ENCODE data around the gene ANKIB1. TPM values are rescaled to one million over a fixed set of nuclear protein-coding genes. Genes with fewer than 3 reads are reported as not detected.
"Not testable (repeated sequence)": the region's sequence is repeated elsewhere in the genome, so short reads cannot be mapped to it uniquely, and the experiment has no call there.

The ANKIB1 gene
- total RNA-seq, 2 experiments from 2014 or later: 37.0 to 55.1 TPM

DNA sequence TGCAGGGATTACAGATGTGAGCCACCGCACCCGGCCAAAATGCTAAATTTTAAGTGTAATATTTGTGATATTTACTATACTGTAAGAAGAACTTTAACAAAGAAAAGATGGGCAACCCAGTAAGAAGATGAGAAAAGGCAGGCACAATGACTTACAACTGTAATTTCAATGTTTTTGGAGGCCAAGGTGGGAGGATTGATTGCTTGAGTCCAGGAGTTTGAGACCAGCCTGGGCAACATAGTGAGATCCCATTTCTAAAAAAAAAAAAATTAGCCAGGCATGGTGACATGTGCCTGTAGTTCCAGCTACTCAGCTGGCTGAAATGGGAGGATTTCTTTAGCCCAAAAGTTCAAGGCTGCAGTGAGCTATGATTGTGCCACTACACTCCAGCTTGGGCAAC lies 189.8 kb downstream of the ANKIB1 start:
- no peak for DNase-seq
- no peak for ATAC-seq
- no peaks in the 10 kb centered on the region for H3K4me1 Mint-ChIP-seq
- H3K4me3 Mint-ChIP-seq: no peak overlapping the region
- no peaks in the 10 kb centered on the region for H3K36me3 Mint-ChIP-seq (ENCODE audit: low read depth)
- intact Hi-C loops (cut with DNase I, micrococcal nuclease): no loop called here
- CTCF ChIA-PET: interaction anchor here (0.7 to 1.1 kb wide), 2 partner anchors 11 to 135 kb away, joined by 3 to 4 read pairs; no protein-coding TSS in a partner anchor
- H3K9me3 Mint-ChIP-seq (ENCODE audit: low read depth): no peaks in the 10 kb centered on the region
- H3K27me3 Mint-ChIP-seq: no peaks in the 10 kb centered on the region
- no peak overlapping the region for H3K27ac Mint-ChIP-seq
- POLR2A ChIA-PET: no interaction called here

DNA sequence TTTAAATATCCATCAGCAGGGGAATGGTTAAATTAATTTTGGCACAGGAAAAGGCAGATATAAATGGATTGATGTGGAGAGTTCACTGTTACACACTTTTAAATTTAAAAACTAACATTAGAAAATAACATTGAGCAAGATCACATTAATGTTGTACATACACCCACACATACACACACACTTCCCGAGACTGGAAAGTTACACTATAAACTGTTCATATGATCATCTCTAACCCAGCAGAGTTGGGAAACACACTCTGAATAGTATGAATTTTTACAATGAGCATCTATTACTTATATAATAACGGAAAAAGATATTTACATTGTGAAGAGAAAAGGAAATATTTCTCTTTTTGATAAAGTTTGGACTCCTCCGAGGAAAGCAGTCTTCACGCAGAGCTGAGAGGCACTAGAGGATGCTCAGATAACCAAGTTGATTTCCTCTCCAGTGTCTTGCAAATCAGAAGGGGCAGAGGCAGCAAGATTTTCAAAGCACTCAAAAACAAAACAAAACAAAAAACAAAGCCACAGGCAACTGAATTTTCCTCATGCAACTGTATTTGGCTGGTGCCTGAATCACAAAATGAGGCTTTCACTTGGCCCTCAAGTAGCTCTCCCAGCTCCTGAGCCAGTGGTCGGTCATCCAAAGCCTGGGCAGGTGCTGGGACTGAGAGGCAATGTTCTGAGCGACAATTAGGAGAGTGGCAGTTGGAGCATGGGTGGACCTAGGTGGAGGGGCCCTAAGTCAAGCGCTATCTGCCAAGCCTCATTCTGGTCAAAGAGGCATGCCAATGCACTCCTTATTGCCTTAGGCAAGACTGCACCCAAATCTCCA lies 191.1 kb downstream of the ANKIB1 start:
- Mint-ChIP-seq H3K27me3 (no peaks in the 10 kb centered on the region), H3K4me3 (no peak overlapping the region), H3K9me3 (ENCODE audit: low read depth) (no peaks in the 10 kb centered on the region), H3K36me3 (ENCODE audit: low read depth) (no peaks in the 10 kb centered on the region), H3K4me1 (no peaks in the 10 kb centered on the region), H3K27ac (no peak overlapping the region)
- no peak for DNase-seq
- ChIA-PET POLR2A (no interaction called here), CTCF (interaction anchor here (0.7 kb wide), 1 partner anchor 101 kb away, joined by 3 read pairs; no protein-coding TSS in a partner anchor)
- intact Hi-C loops (cut with DNase I, micrococcal nuclease): no loop called here
- ATAC-seq: no peak

GRCh38 chr7:92437956-92438491 lies 192.2 kb downstream of the ANKIB1 start:
- H3K4me1 Mint-ChIP-seq: no peaks in the 10 kb centered on the region
- H3K9me3 Mint-ChIP-seq (ENCODE audit: low read depth): no peaks in the 10 kb centered on the region
- H3K4me3 Mint-ChIP-seq: no peak overlapping the region
- ChIA-PET CTCF (interaction anchor here (0.6 to 1.0 kb wide), 4 partner anchors 8 to 23 kb away, joined by 3 to 8 read pairs (median 4); partner anchors contain the start of gene GATAD1), POLR2A (no interaction called here)
- DNase-seq (no peak), ATAC-seq (no peak)
- intact Hi-C loops (cut with DNase I, micrococcal nuclease): no loop called here
- no peaks in the 10 kb centered on the region for H3K36me3 Mint-ChIP-seq (ENCODE audit: low read depth)
- no peaks in the 10 kb centered on the region for H3K27me3 Mint-ChIP-seq
- H3K27ac Mint-ChIP-seq: no peak overlapping the region

DNA sequence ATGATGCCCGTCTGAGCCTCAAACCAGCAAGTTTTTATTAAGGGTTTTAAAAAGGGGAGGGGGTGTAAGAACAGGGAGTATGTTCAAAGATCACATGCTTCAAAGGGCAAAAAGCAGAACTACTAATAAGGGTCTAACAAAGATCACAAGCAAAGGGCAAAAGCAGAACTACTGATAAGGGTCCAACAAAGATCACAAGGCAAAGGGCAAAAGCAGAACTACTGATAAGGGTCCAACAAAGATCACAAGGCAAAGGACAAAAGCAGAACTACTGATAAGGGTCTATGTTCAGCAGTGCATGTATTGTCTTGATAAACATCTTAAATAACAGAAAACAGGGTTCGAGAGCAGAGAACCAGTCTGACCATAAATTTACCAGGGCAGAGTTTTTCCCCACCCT lies 196.9 kb downstream of the ANKIB1 start:
- intact Hi-C loops (cut with DNase I, micrococcal nuclease): loop anchor here in 1 of 2 experiments (10.0 kb wide), 1 partner anchor 1178 kb away; the partner anchor contains the start of gene FZD1
- CTCF ChIA-PET; H3K36me3 Mint-ChIP-seq (ENCODE audit: low read depth); H3K27ac Mint-ChIP-seq; ATAC-seq; DNase-seq; POLR2A ChIA-PET; H3K27me3 Mint-ChIP-seq; H3K4me1 Mint-ChIP-seq; H3K9me3 Mint-ChIP-seq (ENCODE audit: low read depth); H3K4me3 Mint-ChIP-seq: not testable (repeated sequence)

- Mint-ChIP-seq H3K4me1 (peaks cover 15% of the 10 kb centered on the region), H3K27ac (peak overlapping the region; percentile 84), H3K36me3 (ENCODE audit: low read depth) (peaks cover 23% of the 10 kb centered on the region), H3K27me3 (no peaks in the 10 kb centered on the region), H3K9me3 (ENCODE audit: low read depth) (no peaks in the 10 kb centered on the region), H3K4me3 (peak overlapping the region; percentile 86)
- intact Hi-C loops (cut with DNase I, micrococcal nuclease): loop anchor here (1.0 to 10.0 kb wide), 15 partner anchors 23 to 1364 kb away; partner anchors contain the start of genes ANKIB1 (in 2 of the 2), CYP51A1 (in 2 of the 2), KRIT1 (in 2 of the 2) and LRRD1 (in 2 of the 2)
- POLR2A ChIA-PET: interaction anchor here (1.4 to 2.7 kb wide), 5 partner anchors 22 to 314 kb away, joined by 3 to 12 read pairs (median 6); partner anchors contain the start of genes ANKIB1, CYP51A1, KRIT1 and PEX1
- DNase-seq (no peak), ATAC-seq (no peak)
- CTCF ChIA-PET: interaction anchor here (0.5 to 4.8 kb wide), 36 partner anchors 9 to 667 kb away, joined by 3 to 93 read pairs (median 4); partner anchors contain the start of genes ANKIB1, CYP51A1, KRIT1 and LRRD1
Measured at GRCh38 chr7:92446869-92447344, 201.1 kb downstream of the ANKIB1 start.

DNA sequence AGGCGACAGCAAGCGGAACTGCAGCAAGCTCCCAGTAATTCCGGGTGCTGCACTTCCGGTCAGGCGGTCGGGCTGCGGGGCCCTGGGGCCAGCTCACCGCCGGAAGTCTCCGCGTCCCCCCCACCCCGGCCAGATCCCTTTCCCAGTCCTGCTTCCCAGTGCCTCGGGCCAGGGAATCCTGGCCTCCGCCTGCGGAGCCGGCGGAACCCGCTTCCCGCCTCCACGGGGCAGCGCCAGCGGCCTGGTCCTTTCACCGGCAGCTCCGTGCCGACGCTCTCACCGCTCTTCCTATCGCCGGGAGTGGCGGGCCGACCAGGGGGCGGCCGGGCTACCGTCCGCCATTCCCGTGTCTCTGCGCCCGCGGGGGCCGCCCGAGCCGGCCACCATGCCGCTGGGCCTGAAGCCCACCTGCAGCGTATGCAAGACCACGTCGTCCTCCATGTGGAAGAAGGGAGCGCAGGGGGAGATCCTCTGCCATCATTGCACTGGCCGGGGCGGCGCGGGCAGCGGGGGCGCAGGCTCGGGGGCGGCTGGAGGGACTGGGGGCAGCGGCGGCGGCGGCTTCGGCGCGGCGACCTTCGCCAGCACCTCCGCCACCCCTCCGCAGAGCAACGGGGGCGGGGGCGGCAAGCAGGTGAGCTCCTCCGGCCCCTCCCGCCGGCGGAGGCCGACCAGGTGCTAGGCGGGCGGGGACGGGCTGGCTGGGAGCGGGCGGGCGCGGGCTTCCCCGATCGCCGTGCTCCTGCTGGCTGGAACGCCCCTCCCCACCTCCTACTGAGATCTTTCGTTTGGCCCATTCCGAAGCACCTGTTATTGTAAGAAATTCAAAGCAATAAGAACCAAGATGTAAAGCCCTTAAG lies 201.8 kb downstream of the ANKIB1 start, which contains the start of gene GATAD1:
GATAD1 (plus strand) TSS at position 138 of the 860 bp plus-strand sequence; CDS start at position 386, 248 bp downstream.
- CTCF ChIA-PET: interaction anchor here (0.5 to 4.8 kb wide), 38 partner anchors 9 to 667 kb away, joined by 3 to 93 read pairs (median 4); partner anchors contain the start of genes ANKIB1, CYP51A1, KRIT1 and LRRD1
- POLR2A ChIA-PET: interaction anchor here (0.5 to 2.7 kb wide), 9 partner anchors 23 to 581 kb away, joined by 3 to 12 read pairs (median 6); partner anchors contain the start of genes ANKIB1, CYP51A1, KRIT1 and PEX1
- intact Hi-C loops (cut with DNase I, micrococcal nuclease): loop anchor here (1.0 to 10.0 kb wide), 15 partner anchors 23 to 1365 kb away; partner anchors contain the start of genes ANKIB1 (in 2 of the 2), CYP51A1 (in 2 of the 2), KRIT1 (in 2 of the 2) and LRRD1 (in 2 of the 2)
- peaks cover 15% of the 10 kb centered on the region for H3K4me1 Mint-ChIP-seq
- H3K36me3 Mint-ChIP-seq (ENCODE audit: low read depth): peaks cover 23% of the 10 kb centered on the region
- peak within 1 kb of the TSS; percentile 86 for H3K4me3 Mint-ChIP-seq
- peak; percentile 89 for ATAC-seq
- peak within 1 kb of the TSS; percentile 84 for H3K27ac Mint-ChIP-seq
- DNase-seq: peak; percentile 91
- no peaks in the 10 kb centered on the region for H3K9me3 Mint-ChIP-seq (ENCODE audit: low read depth)
- H3K27me3 Mint-ChIP-seq: no peaks in the 10 kb centered on the region

GRCh38 chr7:92448205-92448747 lies 202.5 kb downstream of the ANKIB1 start:
- Mint-ChIP-seq H3K27ac (peak overlapping the region; percentile 84), H3K27me3 (no peaks in the 10 kb centered on the region), H3K36me3 (ENCODE audit: low read depth) (peaks cover 23% of the 10 kb centered on the region), H3K4me1 (peaks cover 15% of the 10 kb centered on the region), H3K4me3 (peak overlapping the region; percentile 86), H3K9me3 (ENCODE audit: low read depth) (no peaks in the 10 kb centered on the region)
- peak; percentile 54 for ATAC-seq
- DNase-seq: peak; percentile 77
- CTCF ChIA-PET: interaction anchor here (0.6 to 4.8 kb wide), 17 partner anchors 10 to 619 kb away, joined by 3 to 93 read pairs (median 9); partner anchors contain the start of genes ANKIB1, CYP51A1, KRIT1 and LRRD1
- intact Hi-C loops (cut with DNase I, micrococcal nuclease): loop anchor here (1.0 to 10.0 kb wide), 5 partner anchors 80 to 1183 kb away; partner anchors contain the start of genes ANKIB1 (in 1 of the 2), FZD1 (in 1 of the 2), KRIT1 (in 1 of the 2) and PEX1 (in 1 of the 2)
- POLR2A ChIA-PET: interaction anchor here (0.6 to 2.7 kb wide), 10 partner anchors 24 to 1632 kb away, joined by 3 to 12 read pairs (median 6); partner anchors contain the start of genes ANKIB1, CYP51A1, KRIT1 and PEX1

Small RNAs within 50 kb of the gene (microRNA-seq; reads per million reads assigned to microRNA genes)
- gene MIR1285-1 (ENCODE audit: borderline replicate concordance): not detected

Other genes with a start within 250 kb of the ANKIB1 start
- 10 to 100 TPM; 57.8 to 63.3 TPM for gene CYP51A1, start 111.5 kb upstream of the ANKIB1 start, total RNA-seq
- gene LRRD1, start 66.8 kb upstream of the ANKIB1 start, total RNA-seq: not detected
- gene KRIT1, start 60 bp upstream of the ANKIB1 start, total RNA-seq: 10 to 100 TPM; 37.7 to 45.5 TPM
- gene GATAD1, start 201.5 kb downstream of the ANKIB1 start, total RNA-seq: 10 to 100 TPM; 18.4 to 19.0 TPM
- gene ERVW-1, start 232.0 kb downstream of the ANKIB1 start, total RNA-seq: not detected

Data from activated CD4-positive, alpha-beta T cell treated with anti-CD3 and anti-CD28 coated beads for 36 hours (primary cell).